ENCODE measurements around the gene CIDEC. TPM values are rescaled to one million over a fixed set of nuclear protein-coding genes. Genes with fewer than 3 reads are reported as not detected.

The CIDEC gene
- total and polyA plus RNA-seq, 2 of the 13 experiments (the other 11 are each of a cell fraction or from before 2014, with no cell fraction given): 2.5 to 10.4 TPM

- TF ChIP-seq ZHX2 (IDR thresholded peaks at IDR 0.05; ENCODE audit: low read depth) (0 out of 2 replicates have a peak, but pooled peaks have one; percentile 33), ZHX2 (CRISPR knock-in tag; IDR thresholded peaks at IDR 0.05; ENCODE audit: borderline replicate concordance) (no peak), HDAC1 (CRISPR knock-in tag; IDR thresholded peaks at IDR 0.05) (peak; percentile 68), MYPOP (CRISPR knock-in tag; IDR thresholded peaks at IDR 0.05) (no peak), TCF12 (IDR thresholded peaks at IDR 0.05) (no peak), TCF12 (CRISPR knock-in tag; IDR thresholded peaks at IDR 0.05) (no peak), HINFP (CRISPR knock-in tag; IDR thresholded peaks at IDR 0.05; ENCODE audit: low read depth) (no peak), ZFP90 (CRISPR knock-in tag; IDR thresholded peaks at IDR 0.05; ENCODE audit: borderline replicate concordance) (no peak), PBX3 (CRISPR knock-in tag; IDR thresholded peaks at IDR 0.05; ENCODE audit: borderline replicate concordance) (no peak), THYN1 (CRISPR knock-in tag; IDR thresholded peaks at IDR 0.05; ENCODE audit: borderline replicate concordance, low read depth) (no peak), ZNF574 (CRISPR knock-in tag; IDR thresholded peaks at IDR 0.05) (peak; percentile 71), ZNF816 (CRISPR knock-in tag; IDR thresholded peaks at IDR 0.05; ENCODE audit: borderline replicate concordance) (no peak), TP53 (CRISPR knock-in tag; conservative IDR thresholded peaks at IDR 0.05) (no peak), FOXJ3 (CRISPR knock-in tag; IDR thresholded peaks at IDR 0.05; ENCODE audit: borderline replicate concordance) (no peak), ZNF10 (CRISPR knock-in tag; IDR thresholded peaks at IDR 0.05; ENCODE audit: borderline replicate concordance, low read depth) (no peak), ARNTL (CRISPR knock-in tag; IDR thresholded peaks at IDR 0.05) (no peak), CREB1 (IDR thresholded peaks at IDR 0.05) (no peak), CREB1 (CRISPR knock-in tag; IDR thresholded peaks at IDR 0.05) (no peak)
These were observed 1.4 kb downstream of the CIDEC start (continued) for GRCh38 chr3:9878700-9879099.

All from HepG2 (cell line).